B cell (primary cell): ENCODE data around the gene SUPT7L.

Experiments used
- CTCF ChIP-seq: fragments of 200-600 bp; IDR thresholded peaks from one replicate; pipeline ENCODE4 v1.8.0; 2022; ENCODE audit warnings: antibody characterized with exemption, mild to moderate bottlenecking
- EZH2 ChIP-seq: IDR thresholded peaks from 2 replicates; pipeline ENCODE4 v1.6.1; 2012; ENCODE audit warnings: borderline replicate concordance, low read depth, mild to moderate bottlenecking, moderate library complexity, low read length; ENCODE audit not compliant: insufficient read depth, poor library complexity, severe bottlenecking

DNA sequence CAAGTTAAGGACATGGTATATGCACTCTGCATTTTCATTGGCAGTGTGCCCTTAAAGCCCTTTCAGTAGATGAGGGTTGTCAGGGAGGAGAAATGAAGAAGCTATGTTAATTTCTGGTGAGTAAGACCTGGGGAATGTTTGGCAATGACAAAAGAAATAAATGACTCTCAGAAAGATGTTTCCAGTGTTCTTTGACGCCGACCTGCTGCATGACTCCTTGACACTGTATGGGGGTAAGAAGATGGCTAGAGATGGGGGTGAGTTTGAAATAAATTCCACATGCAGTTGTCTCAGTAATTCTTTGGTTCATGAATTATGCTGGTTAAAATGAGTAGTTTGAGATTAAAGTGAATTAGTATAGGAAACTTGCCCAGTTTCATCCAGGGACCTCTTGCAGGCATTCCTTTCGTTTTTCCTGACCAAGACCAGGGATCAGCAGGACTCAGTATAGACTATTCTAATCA is 40.5 kb downstream of the SUPT7L start:
- no peak for TF ChIP-seq CTCF
- TF ChIP-seq EZH2 = no peak
